ENCODE results near the gene TUBG1.
A peak's percentile ranks its signal among the peaks of the same experiment; 100 is the strongest.

TUBG1 gene

GRCh38 chr17:42609182-42609813 lies at the start of gene TUBG1, which contains the start of gene RETREG3:
TSS of gene TUBG1 (plus strand) at chr17:42609683. CDS start at chr17:42609738, 55 bp downstream.
TSS of gene RETREG3 (minus strand) at chr17:42609374. CDS start at chr17:42609324, 50 bp downstream.
- peak; percentile 98 for DNase-seq (ENCODE audit: low read depth)

DNA sequence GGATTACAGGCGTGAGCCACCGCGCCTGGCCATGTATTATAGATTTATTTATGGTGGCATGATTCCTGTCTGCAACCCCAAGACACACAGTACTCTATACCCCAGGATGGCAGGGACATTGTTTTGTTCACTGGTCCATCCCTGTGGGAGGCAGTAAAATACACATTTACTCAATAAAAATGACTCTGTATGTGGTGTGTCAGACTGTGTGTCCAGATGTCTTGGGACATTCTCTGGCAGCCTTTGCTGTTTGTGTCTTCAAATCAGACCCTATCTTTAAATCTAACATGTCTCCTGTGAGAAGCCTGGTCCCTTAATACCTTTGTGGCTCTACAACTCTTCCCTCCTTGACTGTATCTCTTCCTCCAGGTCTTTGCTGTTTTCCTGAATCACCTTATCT lies 49.2 kb upstream of the TUBG1 start:
- DNase-seq (ENCODE audit: low read depth) = no peak

- peak; percentile 97 for DNase-seq (ENCODE audit: low read depth)
These were observed 47.5 kb upstream of the TUBG1 start, which contains the start of gene COASY for GRCh38 chr17:42561897-42562387. TSS of gene COASY (plus strand) at chr17:42562148. CDS start at chr17:42562623, 475 bp downstream.

GRCh38 chr17:42562388-42563142 lies 46.9 kb upstream of the TUBG1 start:
- DNase-seq (ENCODE audit: low read depth) = no peak

DNA sequence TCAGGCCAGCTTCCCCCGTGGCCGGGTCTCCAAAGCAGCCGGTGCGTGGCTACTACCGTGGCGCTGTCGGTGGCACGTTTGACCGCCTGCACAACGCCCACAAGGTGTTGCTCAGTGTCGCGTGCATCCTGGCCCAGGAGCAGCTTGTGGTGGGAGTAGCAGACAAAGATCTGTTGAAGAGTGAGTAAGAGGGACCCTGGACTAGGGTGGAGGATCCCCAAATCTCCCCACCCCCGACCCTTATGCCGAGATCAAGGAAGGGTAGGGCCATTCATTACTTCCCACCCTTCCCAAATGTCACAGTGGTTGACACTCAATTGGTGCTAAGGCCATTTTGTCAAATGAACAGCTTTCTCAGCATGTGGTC lies 46.4 kb upstream of the TUBG1 start:
- DNase-seq (ENCODE audit: low read depth) = no peak

- no peak for DNase-seq (ENCODE audit: low read depth)
These were observed 45.9 kb upstream of the TUBG1 start for GRCh38 chr17:42563543-42563942.

DNA sequence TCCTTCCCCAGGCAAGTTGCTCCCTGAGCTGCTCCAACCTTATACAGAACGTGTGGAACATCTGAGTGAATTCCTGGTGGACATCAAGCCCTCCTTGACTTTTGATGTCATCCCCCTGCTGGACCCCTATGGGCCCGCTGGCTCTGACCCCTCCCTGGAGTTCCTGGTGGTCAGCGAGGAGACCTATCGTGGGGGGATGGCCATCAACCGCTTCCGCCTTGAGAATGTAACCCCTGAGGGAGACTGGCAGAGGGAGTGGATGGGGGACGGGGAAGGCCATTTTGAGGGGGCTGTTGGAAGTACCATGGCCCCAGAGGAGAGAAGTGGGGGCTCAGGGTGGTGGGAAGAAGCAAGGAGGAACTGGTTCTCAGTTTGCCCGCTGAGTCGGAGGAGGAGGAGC lies 45.5 kb upstream of the TUBG1 start:
- no peak for DNase-seq (ENCODE audit: low read depth)

DNA sequence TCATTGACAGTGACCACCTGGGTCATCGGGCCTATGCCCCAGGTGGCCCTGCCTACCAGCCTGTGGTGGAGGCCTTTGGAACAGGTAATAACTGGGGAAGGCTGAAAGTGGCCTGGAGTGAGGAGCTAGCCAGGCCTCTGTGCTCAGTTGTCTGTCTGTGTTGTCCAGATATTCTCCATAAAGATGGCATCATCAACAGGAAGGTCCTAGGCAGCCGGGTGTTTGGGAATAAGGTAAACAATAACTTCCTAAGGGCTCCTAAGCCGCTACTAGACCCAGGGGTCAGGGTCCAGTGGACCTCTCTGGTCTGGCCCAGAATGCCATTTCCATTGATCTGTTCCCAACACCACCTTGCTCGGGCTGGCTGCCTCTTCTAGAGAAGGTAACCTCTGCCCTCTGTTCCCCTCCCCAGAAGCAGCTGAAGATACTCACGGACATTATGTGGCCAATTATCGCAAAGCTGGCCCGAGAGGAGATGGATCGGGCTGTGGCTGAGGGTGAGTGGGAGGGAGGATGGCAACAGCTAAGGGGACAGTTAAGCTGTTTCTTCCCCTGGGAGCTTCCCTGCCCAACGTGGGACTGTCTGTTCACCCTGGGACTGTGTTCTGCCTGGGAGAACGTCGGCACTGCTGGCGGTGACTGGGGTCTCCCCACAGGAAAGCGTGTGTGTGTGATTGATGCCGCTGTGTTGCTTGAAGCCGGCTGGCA lies 44.5 kb upstream of the TUBG1 start:
- DNase-seq (ENCODE audit: low read depth) = no peak

DNA sequence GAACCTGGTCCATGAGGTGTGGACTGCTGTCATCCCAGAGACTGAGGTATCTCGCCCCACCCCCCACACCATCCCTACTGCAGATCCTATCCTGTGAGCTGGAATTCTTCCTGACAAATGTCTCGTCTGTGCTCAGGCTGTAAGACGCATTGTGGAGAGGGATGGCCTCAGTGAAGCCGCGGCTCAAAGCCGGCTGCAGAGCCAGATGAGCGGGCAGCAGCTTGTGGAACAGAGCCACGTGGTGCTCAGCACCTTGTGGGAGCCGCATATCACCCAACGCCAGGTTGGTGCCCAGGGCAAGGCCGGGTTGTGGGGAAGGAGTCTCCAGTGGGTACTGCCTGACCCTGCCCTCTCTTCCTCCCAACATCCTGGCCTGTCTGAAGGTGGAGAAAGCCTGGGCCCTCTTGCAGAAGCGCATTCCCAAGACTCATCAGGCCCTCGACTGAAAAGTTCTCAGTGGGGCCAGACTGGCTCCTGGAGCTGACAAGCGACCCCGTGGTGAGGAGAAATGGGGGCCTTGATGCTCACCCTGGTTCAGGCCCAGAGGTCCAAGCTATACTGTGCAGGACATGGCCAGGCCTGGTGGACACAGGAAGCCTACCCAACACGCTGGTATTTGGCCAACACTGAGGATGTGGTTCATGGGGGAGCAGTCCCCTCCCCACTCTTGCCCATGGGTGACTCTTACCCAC lies 43.8 kb upstream of the TUBG1 start:
- no peak for DNase-seq (ENCODE audit: low read depth)

GRCh38 chr17:42566215-42566882 lies 43.1 kb upstream of the TUBG1 start:
- no peak for DNase-seq (ENCODE audit: low read depth)

DNA sequence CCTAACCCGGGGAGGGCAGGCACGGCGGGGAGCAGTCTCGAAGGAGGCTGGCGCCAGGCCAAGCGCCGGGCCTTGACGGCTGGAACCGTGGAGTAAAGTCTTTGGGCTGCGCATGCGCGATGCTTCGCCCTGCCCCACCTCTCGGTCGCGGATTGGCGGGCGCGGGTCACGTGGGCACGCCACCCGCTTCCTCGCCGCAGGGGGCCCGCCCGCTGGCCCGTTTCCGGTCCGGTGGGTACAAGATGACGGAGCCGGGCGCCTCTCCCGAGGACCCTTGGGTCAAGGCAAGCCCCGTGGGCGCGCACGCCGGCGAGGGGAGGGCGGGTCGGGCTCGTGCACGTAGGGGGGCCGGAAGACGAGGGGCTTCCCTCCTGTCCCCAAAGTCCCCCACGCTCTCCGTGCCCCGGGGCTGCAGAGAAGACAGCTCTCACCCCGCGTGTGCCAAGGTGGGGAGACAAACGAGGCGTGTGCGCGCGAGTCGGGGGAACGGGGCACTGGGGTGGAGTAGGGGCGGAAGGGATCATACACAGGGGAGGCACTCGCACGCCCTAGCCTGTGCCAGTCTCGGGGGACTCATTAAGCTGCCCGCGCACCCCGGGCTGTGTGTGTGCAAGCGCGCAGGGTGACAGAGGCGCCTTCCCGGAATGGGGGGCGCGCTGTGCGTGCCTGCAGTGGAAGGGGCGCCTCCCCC lies 42.5 kb upstream of the TUBG1 start, which contains the start of gene MLX:
Gene MLX, plus strand, starts transcription at position 218 of the 691 bp plus-strand sequence. Its CDS starts 25 bp downstream, at position 243.
- DNase-seq (ENCODE audit: low read depth) = peak; percentile 76

GRCh38 chr17:42568341-42569111 lies 41.0 kb upstream of the TUBG1 start:
- DNase-seq (ENCODE audit: low read depth) = no peak

GRCh38 chr17:42571435-42572225 lies 37.9 kb upstream of the TUBG1 start:
- DNase-seq (ENCODE audit: low read depth) = no peak

GRCh38 chr17:42573095-42573494 lies 36.4 kb upstream of the TUBG1 start:
- no peak for DNase-seq (ENCODE audit: low read depth)

DNA sequence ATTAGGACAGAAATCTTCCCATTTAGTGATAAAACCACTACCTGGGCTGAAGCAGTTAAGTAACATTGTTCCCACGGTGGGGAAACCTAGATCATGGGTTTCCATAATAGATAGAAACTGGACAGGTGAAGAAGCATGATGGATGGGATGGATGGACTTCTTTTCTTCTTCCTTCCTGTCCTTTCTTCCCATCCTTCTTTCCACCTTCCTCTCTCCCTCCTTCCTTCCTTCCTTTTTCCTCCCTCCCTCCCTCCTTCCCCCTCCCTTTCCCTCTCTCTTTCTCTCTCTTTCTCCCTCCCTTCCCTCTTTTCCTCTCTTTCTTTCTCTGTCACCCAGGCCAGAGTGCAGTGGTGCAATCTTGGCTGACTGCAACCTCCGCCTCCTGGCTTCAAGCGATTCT lies 35.0 kb upstream of the TUBG1 start:
- DNase-seq (ENCODE audit: low read depth) = no peak

DNA sequence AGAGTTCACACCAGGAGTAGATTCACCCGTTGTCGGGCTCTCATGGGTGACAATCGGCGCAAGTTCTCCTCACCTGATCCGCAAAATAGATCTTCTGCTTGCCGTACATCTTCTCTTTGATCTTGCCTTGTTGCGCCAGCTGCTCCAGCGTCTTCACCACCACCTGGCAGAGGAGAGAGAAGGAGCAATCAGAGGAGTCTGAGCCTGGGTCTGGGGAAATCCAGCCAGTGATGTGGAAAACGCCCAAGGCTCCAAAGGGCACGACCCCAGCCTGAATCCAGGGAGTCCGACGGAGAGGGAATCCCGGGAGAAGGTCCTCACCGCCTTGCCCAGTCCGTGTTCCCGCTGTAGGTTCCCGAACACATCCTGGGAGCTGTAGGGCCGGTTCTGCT lies 32.3 kb upstream of the TUBG1 start:
- no peak for DNase-seq (ENCODE audit: low read depth)

DNA sequence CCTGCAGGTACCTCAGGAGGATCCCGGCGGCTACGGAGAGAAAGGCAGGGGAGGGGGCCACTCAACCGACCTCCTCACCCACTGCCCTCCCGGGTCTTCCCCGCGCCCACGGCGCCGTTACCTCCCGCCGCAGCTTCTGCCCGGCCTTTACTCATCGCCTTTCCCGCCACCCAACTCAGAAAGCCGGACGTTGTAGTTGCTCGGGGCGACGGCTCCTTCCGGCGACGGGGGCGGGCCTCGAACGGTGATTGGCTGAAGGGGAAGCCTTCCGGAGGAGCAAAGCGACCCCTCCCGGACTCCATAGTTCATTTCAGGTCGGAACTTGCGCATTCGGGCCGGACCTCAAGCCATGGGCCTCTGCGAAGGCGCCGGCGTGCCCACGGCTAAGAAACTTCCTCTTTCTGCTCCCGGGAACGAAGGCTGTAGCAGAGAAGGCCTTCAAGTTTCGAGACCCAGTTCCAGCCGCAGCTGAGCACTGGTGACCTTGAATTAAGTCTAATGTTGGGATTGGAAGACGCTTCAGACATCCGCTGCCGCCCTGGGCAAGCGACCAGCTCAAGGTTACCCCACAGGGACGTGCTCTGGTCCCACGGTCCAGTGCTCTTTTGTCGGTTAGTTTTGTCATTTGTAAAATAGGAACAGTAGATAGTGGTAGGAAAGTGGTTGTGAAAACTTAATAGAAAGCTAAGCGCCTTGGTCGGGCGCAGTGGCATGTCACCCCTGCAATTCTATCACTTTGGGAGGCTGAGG lies 31.8 kb upstream of the TUBG1 start, which contains the start of gene PSMC3IP:
Gene PSMC3IP, minus strand, starts transcription at position 198 of the 750 bp plus-strand sequence. Its CDS starts 43 bp downstream, at position 155.
- peak; percentile 93 for DNase-seq (ENCODE audit: low read depth)

DNA sequence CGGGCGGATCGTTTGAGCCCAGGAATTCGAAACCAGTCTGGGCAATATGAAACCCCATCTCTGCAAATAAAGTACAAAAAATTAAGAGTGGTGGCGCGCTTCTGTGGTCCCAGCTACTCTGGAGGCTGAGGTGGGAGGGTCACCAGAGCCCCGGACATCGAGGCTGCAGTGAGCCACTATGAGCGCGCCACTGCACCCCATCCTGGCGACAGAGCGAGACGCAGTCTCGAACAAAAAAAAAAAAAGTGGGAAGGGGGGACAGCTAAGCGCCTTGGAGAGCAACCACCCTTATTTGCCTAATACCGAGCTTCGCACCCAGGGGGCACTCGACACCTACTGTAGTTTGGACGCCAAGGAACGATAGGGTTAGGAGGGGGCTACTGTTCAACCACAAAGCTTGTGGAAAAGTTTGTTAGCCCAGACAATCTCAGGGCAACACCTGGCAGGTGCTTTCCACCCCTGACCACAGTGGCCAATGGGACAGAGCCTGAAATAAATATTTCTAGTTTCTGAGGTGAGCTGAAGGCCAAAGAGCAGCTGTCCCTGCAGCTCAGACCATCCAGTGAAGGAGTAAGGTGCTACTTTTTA lies 31.1 kb upstream of the TUBG1 start:
- DNase-seq (ENCODE audit: low read depth) = no peak

All from stromal cell of bone marrow (primary cell).